Neural progenitor cell (in vitro differentiated cells): Measurements from ENCODE around the gene NXN. TPM values are rescaled to one million over a fixed set of nuclear protein-coding genes. Genes with fewer than 3 reads are reported as not detected.

ENCODE experiments used
- DNase-seq: peaks from one replicate; pipeline ENCODE4 v3.0.0-alpha.2; 2016; ENCODE audit warnings: low spot score
- H2AFZ ChIP-seq: fragments of 200-600 bp; sonication (generic); replicated peaks from 2 replicates; pipeline ENCODE4 v1.6.1; 2016; ENCODE audit warnings: antibody characterized with exemption
- H3F3A ChIP-seq: fragments of 200-600 bp; sonication (generic); 2 replicates; pipeline ENCODE4 v1.6.1; 2016; ENCODE audit warnings: antibody characterized with exemption, low read depth
- H3K27ac ChIP-seq: fragments of 200-600 bp; sonication (generic); 2 replicates; pipeline ENCODE4 v1.5.1; 2016; ENCODE audit warnings: mild to moderate bottlenecking
- H3K27me3 ChIP-seq: fragments of 200-600 bp; sonication (generic); 2 replicates; pipeline ENCODE4 v1.6.1; 2016; ENCODE audit warnings: mild to moderate bottlenecking, moderate library complexity
- H3K36me3 ChIP-seq: fragments of 200-600 bp; sonication (generic); 2 replicates; pipeline ENCODE4 v1.5.1; 2016
- H3K4me1 ChIP-seq: fragments of 200-600 bp; sonication (generic); 2 replicates; pipeline ENCODE4 v1.6.1; 2016; ENCODE audit warnings: mixed run types
- H3K4me2 ChIP-seq: fragments of 200-600 bp; sonication (generic); 2 replicates; pipeline ENCODE4 v1.6.1; 2016
- H3K4me3 ChIP-seq: fragments of 200-600 bp; sonication (generic); 2 replicates; pipeline ENCODE4 v1.5.1; 2016
- H3K79me2 ChIP-seq: fragments of 200-600 bp; sonication (generic); 2 replicates; pipeline ENCODE4 v1.6.1; 2016; ENCODE audit warnings: low read depth
- H3K9ac ChIP-seq: fragments of 200-600 bp; sonication (generic); 2 replicates; pipeline ENCODE4 v1.6.1; 2016
- H3K9me3 ChIP-seq: fragments of 200-600 bp; sonication (generic); 2 replicates; pipeline ENCODE4 v1.5.1; 2016; ENCODE audit warnings: low read depth
- H4K20me1 ChIP-seq: fragments of 200-600 bp; sonication (generic); 2 replicates; pipeline ENCODE4 v1.6.1; 2016; ENCODE audit warnings: low read depth
- H3K27ac Mint-ChIP-seq: 3 replicates; pipeline ENCODE4 v1.8.0; 2021; ENCODE audit warnings: mixed read lengths
- H3K27me3 Mint-ChIP-seq: 2 replicates; pipeline ENCODE4 v1.8.0; 2022; ENCODE audit warnings: low read depth, mild to moderate bottlenecking, inconsistent platforms, moderate library complexity, mixed read lengths; ENCODE audit not compliant: insufficient read depth
- H3K36me3 Mint-ChIP-seq: 3 replicates; pipeline ENCODE4 v1.8.0; 2021; ENCODE audit warnings: mixed read lengths
- H3K4me1 Mint-ChIP-seq: 3 replicates; pipeline ENCODE4 v1.8.0; 2021; ENCODE audit warnings: mixed read lengths
- H3K4me3 Mint-ChIP-seq: 3 replicates; pipeline ENCODE4 v1.8.0; 2021; ENCODE audit warnings: mild to moderate bottlenecking, moderate library complexity, mixed read lengths
- H3K9me3 Mint-ChIP-seq: 3 replicates; pipeline ENCODE4 v1.8.0; 2020; ENCODE audit warnings: mixed read lengths
- EZH2 ChIP-seq: fragments of 200-600 bp; sonication (generic); IDR thresholded peaks from 2 replicates; pipeline ENCODE4 v1.6.1; 2017; ENCODE audit warnings: antibody characterized with exemption, mild to moderate bottlenecking, moderate library complexity
- EZH2phosphoT487 ChIP-seq: fragments of 200-600 bp; sonication (generic); IDR thresholded peaks from 2 replicates; pipeline ENCODE4 v1.6.1; 2017; ENCODE audit warnings: antibody characterized with exemption
- total RNA-seq: library from RNA; depleted of rRNA; stranded (reverse); fragments of >200 nt; gene quantifications from 2 replicates; pipeline ENCODE4 v1.2.3, GENCODE V29; 2015; ENCODE audit warnings: low replicate concordance
- TF ChIP-seq, protein P1 (sequence below): fragments of 200-600 bp; sonication (generic); IDR thresholded peaks from 2 replicates; pipeline ENCODE4 v1.5.1; 2017; ENCODE audit warnings: antibody characterized with exemption, mild to moderate bottlenecking

Gene NXN
- total RNA-seq, 1 donor from 2014 or later: 35.9 TPM

DNA sequence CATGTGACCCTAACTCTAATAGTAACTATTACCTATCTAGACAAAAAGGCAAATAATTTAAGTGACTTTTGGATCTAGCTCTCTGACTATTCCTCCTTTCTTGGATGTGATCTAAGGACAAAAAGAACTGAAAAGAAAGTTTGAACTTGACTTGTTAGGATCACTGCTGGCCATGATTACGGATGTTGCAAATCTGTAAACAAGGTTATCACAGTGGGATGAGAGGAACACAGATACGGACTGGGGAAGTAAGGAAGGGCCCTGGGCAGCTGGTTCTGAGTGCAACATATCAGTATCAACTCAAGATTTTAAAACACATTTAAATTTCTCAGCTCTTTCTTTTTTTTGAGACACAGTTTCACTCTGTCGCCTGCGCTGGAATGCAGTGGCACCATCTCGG is 118.8 kb downstream of the NXN start:
- no peaks in the 10 kb centered on the region for H3K9me3 Mint-ChIP-seq
- Histone ChIP-seq H2AFZ (no peak overlapping the region), H3F3A (peaks cover 19% of the 10 kb centered on the region), H3K27ac (no peak overlapping the region), H3K9me3 (no peaks in the 10 kb centered on the region), H3K4me3 (no peak overlapping the region), H3K4me2 (no peak overlapping the region), H3K27me3 (no peaks in the 10 kb centered on the region), H3K9ac (no peak overlapping the region), H3K79me2 (peaks cover 51% of the 10 kb centered on the region), H3K4me1 (peaks cover 23% of the 10 kb centered on the region), H3K36me3 (no peaks in the 10 kb centered on the region), H4K20me1 (peaks cover 47% of the 10 kb centered on the region)
- DNase-seq: no peak
- TF ChIP-seq EZH2: no peak
- TF ChIP-seq, protein P1, sequence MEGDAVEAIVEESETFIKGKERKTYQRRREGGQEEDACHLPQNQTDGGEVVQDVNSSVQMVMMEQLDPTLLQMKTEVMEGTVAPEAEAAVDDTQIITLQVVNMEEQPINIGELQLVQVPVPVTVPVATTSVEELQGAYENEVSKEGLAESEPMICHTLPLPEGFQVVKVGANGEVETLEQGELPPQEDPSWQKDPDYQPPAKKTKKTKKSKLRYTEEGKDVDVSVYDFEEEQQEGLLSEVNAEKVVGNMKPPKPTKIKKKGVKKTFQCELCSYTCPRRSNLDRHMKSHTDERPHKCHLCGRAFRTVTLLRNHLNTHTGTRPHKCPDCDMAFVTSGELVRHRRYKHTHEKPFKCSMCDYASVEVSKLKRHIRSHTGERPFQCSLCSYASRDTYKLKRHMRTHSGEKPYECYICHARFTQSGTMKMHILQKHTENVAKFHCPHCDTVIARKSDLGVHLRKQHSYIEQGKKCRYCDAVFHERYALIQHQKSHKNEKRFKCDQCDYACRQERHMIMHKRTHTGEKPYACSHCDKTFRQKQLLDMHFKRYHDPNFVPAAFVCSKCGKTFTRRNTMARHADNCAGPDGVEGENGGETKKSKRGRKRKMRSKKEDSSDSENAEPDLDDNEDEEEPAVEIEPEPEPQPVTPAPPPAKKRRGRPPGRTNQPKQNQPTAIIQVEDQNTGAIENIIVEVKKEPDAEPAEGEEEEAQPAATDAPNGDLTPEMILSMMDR: no peak
- no peak for TF ChIP-seq EZH2phosphoT487
- H3K27ac Mint-ChIP-seq: no peak overlapping the region
- peak overlapping the region; percentile 1 for H3K4me3 Mint-ChIP-seq
- H3K27me3 Mint-ChIP-seq: peaks cover 8% of the 10 kb centered on the region
- peaks cover 32% of the 10 kb centered on the region for H3K4me1 Mint-ChIP-seq
- peaks cover 31% of the 10 kb centered on the region for H3K36me3 Mint-ChIP-seq

DNA sequence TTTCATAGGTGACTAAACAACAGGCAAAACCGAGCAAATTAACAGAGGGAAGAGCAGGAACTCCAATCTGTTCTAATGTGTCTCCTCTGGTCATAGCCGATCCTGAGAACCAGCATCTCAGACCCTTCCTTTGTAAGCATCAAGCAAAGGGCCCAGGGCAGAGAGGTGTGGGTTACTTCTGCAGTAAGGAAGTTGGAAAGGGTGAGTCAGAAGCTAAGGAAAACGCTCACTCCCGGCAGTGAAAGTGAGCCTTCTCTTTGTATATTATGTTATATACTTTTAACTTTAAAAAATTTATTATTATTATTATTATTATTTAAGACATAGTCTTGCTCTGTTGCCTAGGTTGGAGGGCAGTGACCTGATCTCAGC is 119.8 kb downstream of the NXN start:
- H3F3A ChIP-seq: peaks cover 19% of the 10 kb centered on the region
- H3K36me3 ChIP-seq: no peaks in the 10 kb centered on the region
- Mint-ChIP-seq H3K36me3 (peaks cover 33% of the 10 kb centered on the region), H3K4me1 (peaks cover 37% of the 10 kb centered on the region), H3K27ac (peak overlapping the region; percentile 99), H3K4me3 (peak overlapping the region; percentile 73), H3K27me3 (peaks cover 8% of the 10 kb centered on the region), H3K9me3 (no peaks in the 10 kb centered on the region)
- H3K4me2 ChIP-seq: peak overlapping the region; percentile 66
- TF ChIP-seq EZH2phosphoT487 (no peak), EZH2 (no peak)
- TF ChIP-seq, protein P1: no peak
- H3K4me1 ChIP-seq: peaks cover 23% of the 10 kb centered on the region
- no peaks in the 10 kb centered on the region for H3K27me3 ChIP-seq
- peak overlapping the region; percentile 93 for H3K27ac ChIP-seq
- peaks cover 58% of the 10 kb centered on the region for H3K79me2 ChIP-seq
- H3K9ac ChIP-seq: no peak overlapping the region
- H4K20me1 ChIP-seq: peaks cover 40% of the 10 kb centered on the region
- no peak for DNase-seq
- H3K9me3 ChIP-seq: no peaks in the 10 kb centered on the region
- no peak overlapping the region for H2AFZ ChIP-seq
- H3K4me3 ChIP-seq: no peak overlapping the region

DNA sequence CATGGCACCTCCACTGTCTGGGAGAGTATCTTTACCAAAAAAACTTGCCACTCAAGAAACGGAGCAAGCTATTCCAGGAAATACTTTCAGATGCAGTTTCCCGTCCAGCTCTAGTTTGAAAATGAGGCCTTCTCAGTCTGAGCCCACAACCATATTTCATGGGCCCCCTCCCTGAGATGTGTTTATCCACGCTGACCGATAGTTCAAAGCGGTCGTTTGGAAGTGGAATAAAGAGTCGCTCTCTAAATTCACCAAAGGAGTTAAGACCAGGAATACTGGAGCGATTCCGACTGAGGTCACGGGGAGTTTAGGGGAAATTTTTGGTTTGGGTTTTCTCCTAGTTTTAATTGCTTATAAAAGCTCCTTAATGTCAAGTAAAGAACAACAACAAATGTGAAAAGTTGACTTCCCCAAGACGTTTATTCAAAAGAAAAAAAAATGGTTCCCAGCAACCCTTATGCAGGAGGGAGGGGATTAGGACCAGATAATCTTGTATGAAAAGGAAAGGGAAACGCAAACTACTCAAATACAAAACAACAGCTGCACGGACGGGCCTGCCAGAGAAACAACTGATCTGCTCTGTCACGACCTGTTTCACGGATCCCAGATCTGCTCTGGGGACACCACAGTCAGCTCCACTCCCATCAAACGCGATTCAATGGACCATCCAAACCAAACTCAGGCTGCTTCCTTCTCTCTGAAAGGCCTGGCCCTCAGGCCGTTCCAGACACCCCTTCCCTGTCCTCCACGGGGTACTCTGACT is 120.3 kb downstream of the NXN start:
- H3K36me3 ChIP-seq: no peaks in the 10 kb centered on the region
- peak overlapping the region; percentile 66 for H3K4me2 ChIP-seq
- peaks cover 8% of the 10 kb centered on the region for H3K27me3 Mint-ChIP-seq
- peak overlapping the region; percentile 93 for H3K27ac ChIP-seq
- H3K9ac ChIP-seq: no peak overlapping the region
- peak overlapping the region; percentile 99 for H3K27ac Mint-ChIP-seq
- H3K4me1 ChIP-seq: peaks cover 20% of the 10 kb centered on the region
- no peaks in the 10 kb centered on the region for H3K9me3 Mint-ChIP-seq
- peak overlapping the region; percentile 73 for H3K4me3 Mint-ChIP-seq
- no peaks in the 10 kb centered on the region for H3K9me3 ChIP-seq
- H3F3A ChIP-seq: peaks cover 19% of the 10 kb centered on the region
- peak; percentile 87 for DNase-seq
- TF ChIP-seq, protein P1: no peak
- TF ChIP-seq EZH2: no peak
- no peak for TF ChIP-seq EZH2phosphoT487
- no peaks in the 10 kb centered on the region for H3K27me3 ChIP-seq
- no peak overlapping the region for H2AFZ ChIP-seq
- peaks cover 35% of the 10 kb centered on the region for H4K20me1 ChIP-seq
- peaks cover 58% of the 10 kb centered on the region for H3K79me2 ChIP-seq
- no peak overlapping the region for H3K4me3 ChIP-seq
- peaks cover 27% of the 10 kb centered on the region for H3K36me3 Mint-ChIP-seq
- H3K4me1 Mint-ChIP-seq: peaks cover 34% of the 10 kb centered on the region
